Uterus (tissue), 4 donors: ENCODE data around the gene SMIM7. TPM values are rescaled to one million over a fixed set of nuclear protein-coding genes. Genes with fewer than 3 reads are reported as not detected.

ENCODE experiments used
- DNase-seq, 2 donors: peaks; one replicate each; pipeline ENCODE4 v3.0.0-alpha.2; 2019 to 2020
- H3K27ac ChIP-seq, 2 donors: fragments of 200-600 bp; sonication (generic); 1 replicate in 1 of 2; 2 replicates in 1 of 2; pipeline ENCODE4 v1.5.1; 2016 to 2018
- H3K27me3 ChIP-seq, 2 donors: fragments of 200-600 bp; sonication (generic); one replicate each; pipeline ENCODE4 v1.5.1; 2018 to 2019; ENCODE audit warnings: control low read depth in 1 of 2
- H3K36me3 ChIP-seq, 2 donors: fragments of 200-600 bp; sonication (generic); one replicate each; pipeline ENCODE4 v1.5.1; 2019; ENCODE audit warnings: control low read depth in 1 of 2
- H3K4me1 ChIP-seq, 2 donors: fragments of 200-600 bp; sonication (generic); one replicate each; pipeline ENCODE4 v1.5.1; 2018 to 2019; ENCODE audit warnings: control low read depth in 1 of 2
- H3K4me3 ChIP-seq, 2 donors: fragments of 200-600 bp; sonication (generic); 1 replicate in 1 of 2; 2 replicates in 1 of 2; pipeline ENCODE4 v1.5.1; 2018 to 2019; ENCODE audit warnings: mild to moderate bottlenecking in 1 of 2
- H3K9me3 ChIP-seq, 2 donors: fragments of 200-600 bp; sonication (generic); one replicate each; pipeline ENCODE4 v1.5.1; 2019; ENCODE audit warnings: control low read depth in 1 of 2
- POLR2A ChIP-seq, 2 donors: fragments of 450-650 bp; IDR thresholded peaks; one replicate each; pipeline ENCODE4 v1.6.1; 2016; ENCODE audit warnings: antibody characterized with exemption in 2 of 2, mild to moderate bottlenecking in 1 of 2, moderate library complexity in 1 of 2
- intact Hi-C: fragments of 100-400 bp; cut with DNase I; formaldehyde crosslinking; loops from one replicate; pipeline ENCODE4 v1.15.1; 2023; ENCODE audit warnings: low total_unique reads
- total RNA-seq, 4 donors: library from RNA; depleted of rRNA in 3 of 4; stranded (reverse); fragments of >200 nt in 3 of 4; gene quantifications; one replicate each; pipeline versions ENCODE4 v1.1.0 to v1.2.4, GENCODE V29; 2014 to 2023
- TF ChIP-seq, protein P1 (sequence below), 4 experiments: fragments of 200-600 bp in 2 of 4; fragments of 450-650 bp in 2 of 4; sonication (generic) in 2 of 4; IDR thresholded peaks; one replicate each; pipeline ENCODE4 v1.5.1; 2016 to 2019; ENCODE audit warnings: antibody characterized with exemption in 4 of 4, mild to moderate bottlenecking in 2 of 4, moderate library complexity in 1 of 4
- donor health status: DM: yes; HTN: yes; CAD: no.

The SMIM7 gene
- total RNA-seq, 4 donors from 2014 or later = 26.6 to 144 (median 85.0) TPM

DNA sequence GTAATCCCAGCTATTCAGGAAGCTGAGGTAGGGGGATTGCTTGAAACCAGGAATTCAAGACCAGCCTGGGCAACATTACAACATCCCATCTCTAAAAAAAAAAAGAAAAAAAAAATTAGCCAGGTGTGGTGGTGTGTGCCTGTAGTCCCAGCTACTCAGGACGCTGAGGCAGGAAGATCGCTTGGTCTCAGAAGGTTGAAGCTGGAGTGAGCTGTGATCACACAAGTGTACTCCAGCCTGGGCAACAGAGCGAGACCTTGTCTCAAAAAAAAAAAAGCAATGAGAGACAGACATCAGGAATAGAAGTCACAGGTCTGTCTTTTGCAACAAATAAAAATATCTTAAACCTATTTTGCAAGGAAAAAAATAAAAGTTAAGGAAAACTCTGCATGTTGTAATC lies 24.3 kb upstream of the SMIM7 start:
- no peaks in the 10 kb centered on the region for H3K27me3 ChIP-seq
- intact Hi-C loops = no loop called here
- H3K36me3 ChIP-seq = no peaks in the 10 kb centered on the region
- DNase-seq = no peak
- no peak overlapping the region for H3K27ac ChIP-seq
- H3K9me3 ChIP-seq = peaks cover 0 to 6% of the 10 kb centered on the region in 2 donors
- TF ChIP-seq, protein P1, sequence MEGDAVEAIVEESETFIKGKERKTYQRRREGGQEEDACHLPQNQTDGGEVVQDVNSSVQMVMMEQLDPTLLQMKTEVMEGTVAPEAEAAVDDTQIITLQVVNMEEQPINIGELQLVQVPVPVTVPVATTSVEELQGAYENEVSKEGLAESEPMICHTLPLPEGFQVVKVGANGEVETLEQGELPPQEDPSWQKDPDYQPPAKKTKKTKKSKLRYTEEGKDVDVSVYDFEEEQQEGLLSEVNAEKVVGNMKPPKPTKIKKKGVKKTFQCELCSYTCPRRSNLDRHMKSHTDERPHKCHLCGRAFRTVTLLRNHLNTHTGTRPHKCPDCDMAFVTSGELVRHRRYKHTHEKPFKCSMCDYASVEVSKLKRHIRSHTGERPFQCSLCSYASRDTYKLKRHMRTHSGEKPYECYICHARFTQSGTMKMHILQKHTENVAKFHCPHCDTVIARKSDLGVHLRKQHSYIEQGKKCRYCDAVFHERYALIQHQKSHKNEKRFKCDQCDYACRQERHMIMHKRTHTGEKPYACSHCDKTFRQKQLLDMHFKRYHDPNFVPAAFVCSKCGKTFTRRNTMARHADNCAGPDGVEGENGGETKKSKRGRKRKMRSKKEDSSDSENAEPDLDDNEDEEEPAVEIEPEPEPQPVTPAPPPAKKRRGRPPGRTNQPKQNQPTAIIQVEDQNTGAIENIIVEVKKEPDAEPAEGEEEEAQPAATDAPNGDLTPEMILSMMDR (IDR thresholded peaks at IDR 0.05) = no peak
- TF ChIP-seq POLR2A (IDR thresholded peaks at IDR 0.05) = no peak
- no peak overlapping the region for H3K4me3 ChIP-seq
- H3K4me1 ChIP-seq = no peaks in the 10 kb centered on the region

DNA sequence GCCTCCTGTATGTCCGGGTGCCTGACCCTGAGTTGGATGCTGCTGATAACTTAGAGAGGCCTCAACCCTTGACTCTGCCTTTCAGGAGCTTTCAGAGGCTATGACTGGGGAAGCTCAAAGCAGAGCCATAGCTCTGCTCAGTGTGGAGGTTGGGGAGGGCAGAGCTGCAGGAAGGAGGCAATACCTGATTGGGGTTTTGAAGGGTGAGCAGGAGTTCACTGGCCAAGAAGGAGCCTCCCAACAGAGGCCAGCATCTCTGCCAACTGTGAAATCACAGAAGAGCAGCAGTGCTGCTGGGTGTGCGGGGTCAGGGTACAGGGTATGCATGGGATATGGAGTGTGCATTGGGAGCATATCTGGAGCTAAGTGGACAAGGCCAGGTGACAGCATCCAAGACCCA lies 22.6 kb upstream of the SMIM7 start:
- Histone ChIP-seq H3K27me3 (no peaks in the 10 kb centered on the region), H3K9me3 (peaks cover 0 to 6% of the 10 kb centered on the region in 2 donors), H3K4me1 (no peaks in the 10 kb centered on the region), H3K27ac (no peak overlapping the region), H3K36me3 (no peaks in the 10 kb centered on the region), H3K4me3 (no peak overlapping the region)
- TF ChIP-seq, protein P1 (IDR thresholded peaks at IDR 0.05) = no peak
- TF ChIP-seq POLR2A (IDR thresholded peaks at IDR 0.05) = no peak
- intact Hi-C loops = no loop called here
- DNase-seq = no peak

DNA sequence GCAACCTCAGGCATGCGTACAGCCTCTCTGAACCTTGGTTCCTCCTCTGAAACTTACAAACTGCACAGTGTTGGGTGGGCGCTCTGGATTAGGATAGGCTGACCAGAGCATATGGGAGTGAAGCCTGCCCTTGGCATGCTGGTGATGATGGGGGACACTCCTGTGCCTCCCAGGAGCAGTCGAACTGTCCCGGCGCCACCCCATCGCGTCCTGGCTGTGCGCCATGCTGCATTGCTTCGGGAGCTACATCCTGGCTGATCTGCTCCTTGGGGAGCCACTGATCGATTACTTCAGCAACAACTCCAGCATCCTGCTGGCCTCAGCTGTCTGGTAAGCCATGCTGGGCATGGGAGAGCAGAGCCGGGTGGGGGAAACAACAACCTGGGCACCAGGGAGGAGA lies 19.9 kb upstream of the SMIM7 start:
- intact Hi-C loops = no loop called here

DNA sequence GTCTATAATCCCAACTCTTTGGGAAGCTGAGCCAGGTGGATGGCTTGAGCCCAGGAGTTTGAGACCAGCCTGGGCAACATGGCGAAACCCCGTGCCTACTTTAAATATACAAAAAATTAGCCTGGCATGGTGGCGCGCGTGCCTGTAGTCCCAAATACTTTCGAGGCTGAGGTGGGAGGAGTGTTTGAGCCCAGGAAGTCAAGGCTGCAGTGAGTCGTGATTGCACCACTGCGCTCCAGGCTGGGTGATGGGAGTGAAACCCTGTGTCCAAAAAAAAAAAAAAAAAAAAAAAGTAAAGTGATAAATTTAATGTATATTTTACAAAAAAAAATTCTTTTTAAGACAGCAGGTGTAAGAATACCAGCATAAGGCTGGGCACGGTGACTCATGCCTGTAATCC lies 18.6 kb upstream of the SMIM7 start:
- H3K27me3 ChIP-seq = no peaks in the 10 kb centered on the region
- H3K27ac ChIP-seq = no peak overlapping the region
- TF ChIP-seq, protein P1 (IDR thresholded peaks at IDR 0.05) = no peak
- no peak for TF ChIP-seq POLR2A (IDR thresholded peaks at IDR 0.05)
- H3K9me3 ChIP-seq = peaks cover 0 to 6% of the 10 kb centered on the region in 2 donors
- H3K36me3 ChIP-seq = no peaks in the 10 kb centered on the region
- intact Hi-C loops = no loop called here
- no peaks in the 10 kb centered on the region for H3K4me1 ChIP-seq
- no peak for DNase-seq
- H3K4me3 ChIP-seq = no peak overlapping the region

More for the DNA sequence above, 19.9 kb upstream of the SMIM7 start:
- H3K4me3 ChIP-seq = no peak overlapping the region
- no peak overlapping the region for H3K27ac ChIP-seq
- DNase-seq = no peak
- H3K4me1 ChIP-seq = no peaks in the 10 kb centered on the region
- no peaks in the 10 kb centered on the region for H3K27me3 ChIP-seq
- H3K36me3 ChIP-seq = no peaks in the 10 kb centered on the region
- peaks cover 0 to 6% of the 10 kb centered on the region in 2 donors for H3K9me3 ChIP-seq
- TF ChIP-seq, protein P1 (IDR thresholded peaks at IDR 0.05) = no peak
- TF ChIP-seq POLR2A (IDR thresholded peaks at IDR 0.05) = no peak

DNA sequence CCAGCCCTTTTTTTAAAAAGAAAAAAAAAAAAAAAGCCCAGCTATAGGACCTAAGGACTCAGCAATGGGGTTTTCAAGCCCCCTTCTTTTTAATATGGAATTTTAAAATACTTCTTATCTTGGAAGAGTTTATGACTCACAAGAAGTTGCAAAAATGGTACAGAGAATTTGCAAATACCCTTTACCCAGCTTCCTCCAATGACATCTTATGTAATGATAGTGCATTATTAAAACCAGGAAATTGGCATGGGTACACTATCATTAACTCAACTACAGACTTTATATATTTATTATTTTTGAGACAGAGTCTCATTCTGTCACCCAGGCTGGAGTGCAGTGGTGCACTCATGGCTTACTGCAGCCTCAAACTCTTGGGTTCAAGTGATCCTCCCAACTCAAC lies 17.1 kb upstream of the SMIM7 start:
- DNase-seq = no peak
- intact Hi-C loops = no loop called here
- Histone ChIP-seq H3K27ac (no peak overlapping the region), H3K4me3 (no peak overlapping the region), H3K36me3 (no peaks in the 10 kb centered on the region), H3K27me3 (no peaks in the 10 kb centered on the region), H3K9me3 (peaks cover 0 to 6% of the 10 kb centered on the region in 2 donors), H3K4me1 (no peaks in the 10 kb centered on the region)
- TF ChIP-seq, protein P1 (IDR thresholded peaks at IDR 0.05) = no peak
- no peak for TF ChIP-seq POLR2A (IDR thresholded peaks at IDR 0.05)
